HAP-1 (cell line): ENCODE results near the gene FMOD.
"Not testable (repeated sequence)": the region's sequence is repeated elsewhere in the genome, so short reads cannot be mapped to it uniquely, and the experiment has no call there.

Source experiments
- DNase-seq, 2 experiments: peaks; one replicate each; pipeline ENCODE4 v3.0.0-alpha.2; 2016 to 2020; ENCODE audit warnings: low spot score in 2 of 2
- H3K27me3 ChIP-seq: fragments of 250-450 bp; sonication (Bioruptor Pico); 2 replicates; pipeline ENCODE4 v1.5.1; 2020; ENCODE audit warnings: low read depth, mild to moderate bottlenecking, moderate library complexity
- H3K36me3 ChIP-seq: fragments of 250-450 bp; sonication (Bioruptor Pico); replicated peaks from 2 replicates; pipeline ENCODE4 v1.5.1; 2020; ENCODE audit warnings: mild to moderate bottlenecking
- H3K4me1 ChIP-seq: fragments of 250-450 bp; sonication (Bioruptor Pico); 2 replicates; pipeline ENCODE4 v1.5.1; 2020; ENCODE audit warnings: mild to moderate bottlenecking
- H3K4me3 ChIP-seq: fragments of 250-450 bp; sonication (Bioruptor Pico); 2 replicates; pipeline ENCODE4 v1.5.1; 2020; ENCODE audit warnings: mild to moderate bottlenecking, moderate library complexity
- H3K9me3 ChIP-seq: fragments of 250-450 bp; sonication (Bioruptor Pico); 2 replicates; pipeline ENCODE4 v1.5.1; 2020; ENCODE audit warnings: mild to moderate bottlenecking, moderate library complexity
- in situ Hi-C: fragments of 300-500 bp; cut with MboI; formaldehyde crosslinking; loops from 3 replicates; pipeline ENCODE4 v1.14.3; 2020; ENCODE audit warnings: low sequenced_read_pairs, inconsistent platforms, mixed read lengths

Gene FMOD

DNA sequence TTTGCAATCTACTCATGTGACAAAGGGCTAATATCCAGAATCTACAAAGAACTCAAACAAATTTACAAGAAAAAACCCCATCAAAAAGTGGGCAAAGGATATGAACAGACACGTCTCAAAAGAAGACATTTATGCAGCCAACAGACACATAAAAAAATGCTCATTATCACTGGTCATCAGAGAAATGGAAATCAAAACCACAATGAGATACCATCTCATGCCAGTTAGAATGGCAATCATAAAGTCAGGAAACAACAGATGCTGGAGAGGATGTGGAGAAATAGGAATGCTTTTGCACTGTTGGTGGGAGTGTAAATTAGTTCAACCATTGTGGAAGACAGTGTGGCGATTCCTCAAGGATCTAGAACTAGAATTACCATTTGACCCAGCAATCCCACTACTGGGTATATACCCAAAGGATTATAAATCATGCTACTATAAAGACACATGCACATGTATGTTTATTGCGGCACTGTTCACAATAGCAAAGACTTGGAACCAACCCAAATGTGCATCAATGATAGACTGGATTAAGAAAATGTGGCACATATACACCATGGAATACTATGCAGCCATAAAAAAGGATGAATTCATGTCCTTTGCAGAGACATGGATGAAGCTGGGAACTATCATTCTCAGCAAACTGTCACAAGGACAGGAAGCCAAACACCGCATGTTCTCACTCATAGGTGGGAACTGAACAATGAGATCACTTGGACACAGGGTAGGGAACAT, 36.7 kb downstream of the FMOD start:
- H3K4me3 ChIP-seq, DNase-seq, H3K36me3 ChIP-seq, H3K27me3 ChIP-seq, H3K4me1 ChIP-seq, H3K9me3 ChIP-seq, in situ Hi-C loops: not testable (repeated sequence)

DNA sequence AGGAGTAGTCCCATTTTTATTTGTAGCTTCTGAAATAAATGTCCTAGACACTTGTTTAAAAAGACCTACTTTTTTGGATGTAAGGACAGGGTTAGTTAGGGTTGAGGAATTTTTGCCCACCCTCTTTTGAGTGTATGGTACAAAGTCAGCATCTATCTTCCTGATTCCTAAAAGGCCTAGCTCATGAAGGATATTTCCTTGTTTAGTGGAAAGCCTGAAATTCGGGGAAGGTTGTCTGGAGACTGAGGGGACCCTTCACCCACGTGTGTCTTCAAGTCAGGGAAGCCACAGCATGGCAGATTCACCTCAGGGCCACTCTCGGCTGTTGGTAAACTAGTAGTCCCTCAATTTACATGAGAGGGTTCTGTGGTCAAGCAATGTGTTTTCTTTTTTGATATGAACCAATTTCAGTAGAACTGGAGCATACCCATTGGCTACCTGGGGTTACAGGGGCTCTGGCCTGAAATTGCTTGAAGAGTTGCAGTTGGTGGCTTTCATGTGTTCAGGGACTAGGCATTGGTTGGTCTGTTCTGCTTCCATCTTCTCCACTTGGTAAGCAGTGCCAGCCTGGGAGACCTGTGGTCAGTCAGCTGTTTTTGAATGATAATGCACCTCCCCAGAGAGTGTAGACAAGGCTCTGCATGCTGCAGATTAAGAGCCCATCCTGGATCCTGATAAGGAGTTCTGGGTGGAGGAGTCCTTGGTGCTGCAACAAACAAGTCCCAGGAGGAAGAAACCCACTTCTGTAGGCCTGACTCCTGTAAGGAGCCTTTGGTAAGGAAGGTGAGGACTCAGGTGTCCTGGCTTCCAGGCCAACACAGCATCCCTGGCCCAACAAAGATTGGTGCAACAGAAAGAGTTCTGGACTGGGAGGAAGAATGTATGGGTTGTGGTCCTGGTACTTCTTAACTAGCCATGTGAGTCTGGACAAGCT, 39.3 kb downstream of the FMOD start:
- H3K36me3 ChIP-seq, result peaks cover 10% of the 10 kb centered on the region
- H3K4me3 ChIP-seq, result no peak overlapping the region
- no peak for DNase-seq
- in situ Hi-C loops, result no loop called here
- no peaks in the 10 kb centered on the region for H3K27me3 ChIP-seq
- H3K9me3 ChIP-seq, result no peaks in the 10 kb centered on the region
- peaks cover 26% of the 10 kb centered on the region for H3K4me1 ChIP-seq

DNA sequence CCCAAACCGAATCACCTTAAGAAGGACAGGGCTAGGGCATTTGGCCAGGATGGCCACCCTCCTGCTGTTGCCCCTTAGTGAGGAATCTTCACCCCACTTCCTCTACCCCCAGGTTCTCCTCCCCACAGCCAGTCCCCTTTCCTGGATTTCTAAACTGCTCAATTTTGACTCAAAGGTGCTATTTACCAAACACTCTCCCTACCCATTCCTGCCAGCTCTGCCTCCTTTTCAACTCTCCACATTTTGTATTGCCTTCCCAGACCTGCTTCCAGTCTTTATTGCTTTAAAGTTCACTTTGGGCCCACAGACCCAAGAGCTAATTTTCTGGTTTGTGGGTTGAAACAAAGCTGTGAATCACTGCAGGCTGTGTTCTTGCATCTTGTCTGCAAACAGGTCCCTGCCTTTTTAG, 42.0 kb downstream of the FMOD start:
- no peak for DNase-seq
- Histone ChIP-seq H3K36me3 (peaks cover 11% of the 10 kb centered on the region), H3K27me3 (no peaks in the 10 kb centered on the region), H3K4me1 (peaks cover 35% of the 10 kb centered on the region), H3K9me3 (no peaks in the 10 kb centered on the region), H3K4me3 (no peak overlapping the region)
- in situ Hi-C loops, result no loop called here

DNA sequence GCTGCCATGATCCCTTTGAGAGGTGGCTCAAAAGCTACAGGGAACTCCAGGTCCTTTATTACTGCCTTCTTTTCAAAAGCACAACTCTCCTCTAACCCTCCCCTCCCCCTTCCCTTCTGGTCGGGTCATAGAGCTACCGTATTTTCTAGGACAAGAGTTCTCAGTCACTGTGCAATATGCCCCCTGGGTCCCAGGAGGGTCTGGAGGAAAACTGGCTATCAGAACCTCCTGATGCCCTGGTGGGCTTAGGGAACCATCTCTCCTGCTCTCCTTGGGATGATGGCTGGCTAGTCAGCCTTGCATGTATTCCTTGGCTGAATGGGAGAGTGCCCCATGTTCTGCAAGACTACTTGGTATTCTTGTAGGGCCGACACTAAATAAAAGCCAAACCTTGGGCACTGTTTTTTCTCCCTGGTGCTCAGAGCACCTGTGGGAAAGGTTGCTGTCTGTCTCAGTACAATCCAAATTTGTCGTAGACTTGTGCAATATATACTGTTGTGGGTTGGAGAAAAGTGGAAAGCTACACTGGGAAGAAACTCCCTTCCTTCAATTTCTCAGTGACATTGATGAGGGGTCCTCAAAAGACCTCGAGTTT, 42.5 kb downstream of the FMOD start:
- in situ Hi-C loops, result no loop called here
- H3K4me1 ChIP-seq, result peaks cover 35% of the 10 kb centered on the region
- no peaks in the 10 kb centered on the region for H3K9me3 ChIP-seq
- H3K27me3 ChIP-seq, result no peaks in the 10 kb centered on the region
- H3K4me3 ChIP-seq, result peak overlapping the region; percentile 7
- peaks cover 11% of the 10 kb centered on the region for H3K36me3 ChIP-seq
- peak; percentile 43 to 59 for DNase-seq

DNA sequence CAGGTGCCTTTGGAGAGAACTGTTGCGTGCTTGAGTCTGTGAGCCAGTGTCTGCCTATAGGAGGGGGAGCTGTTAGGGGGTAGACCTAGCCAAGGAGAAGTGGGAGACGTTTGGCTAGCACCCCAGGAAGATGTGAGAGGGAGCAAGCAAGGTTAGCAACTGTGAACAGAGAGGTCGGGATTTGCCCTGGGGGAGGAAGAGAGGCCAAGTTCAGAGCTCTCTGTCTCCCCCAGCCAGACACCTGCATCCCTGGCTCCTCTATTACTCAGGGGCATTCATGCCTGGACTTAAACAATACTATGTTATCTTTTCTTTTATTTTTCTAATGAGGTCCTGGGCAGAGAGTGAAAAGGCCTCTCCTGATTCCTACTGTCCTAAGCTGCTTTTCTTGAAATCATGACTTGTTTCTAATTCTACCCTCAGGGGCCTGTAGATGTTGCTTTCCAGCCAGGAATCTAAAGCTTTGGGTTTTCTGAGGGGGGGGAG, 43.2 kb downstream of the FMOD start:
- Histone ChIP-seq H3K36me3 (peaks cover 11% of the 10 kb centered on the region), H3K27me3 (no peaks in the 10 kb centered on the region), H3K4me1 (peaks cover 35% of the 10 kb centered on the region), H3K4me3 (peak overlapping the region; percentile 93), H3K9me3 (no peaks in the 10 kb centered on the region)
- in situ Hi-C loops, result no loop called here
- peak; percentile 88 to 96 for DNase-seq

DNA sequence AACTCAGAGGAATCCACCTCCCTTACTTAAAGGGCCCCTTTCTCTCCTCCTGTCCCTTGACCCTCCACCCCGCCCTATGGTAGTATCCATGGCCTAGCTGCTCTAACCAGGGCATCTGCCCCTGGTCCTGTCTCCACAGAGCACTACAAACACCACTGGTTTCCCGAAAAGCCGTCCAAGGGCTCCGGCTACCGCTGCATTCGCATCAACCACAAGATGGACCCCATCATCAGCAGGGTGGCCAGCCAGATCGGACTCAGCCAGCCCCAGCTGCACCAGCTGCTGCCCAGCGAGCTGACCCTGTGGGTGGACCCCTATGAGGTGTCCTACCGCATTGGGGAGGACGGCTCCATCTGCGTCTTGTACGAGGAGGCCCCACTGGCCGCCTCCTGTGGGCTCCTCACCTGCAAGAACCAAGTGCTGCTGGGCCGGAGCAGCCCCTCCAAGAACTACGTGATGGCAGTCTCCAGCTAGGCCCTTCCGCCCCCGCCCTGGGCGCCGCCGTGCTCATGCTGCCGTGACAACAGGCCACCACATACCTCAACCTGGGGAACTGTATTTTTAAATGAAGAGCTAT, 43.9 kb downstream of the FMOD start:
- H3K36me3 ChIP-seq, result peaks cover 11% of the 10 kb centered on the region
- no peaks in the 10 kb centered on the region for H3K9me3 ChIP-seq
- peak in 1 of 2 experiments; percentile 56 for DNase-seq
- H3K4me1 ChIP-seq, result peaks cover 35% of the 10 kb centered on the region
- H3K27me3 ChIP-seq, result no peaks in the 10 kb centered on the region
- in situ Hi-C loops, result no loop called here
- H3K4me3 ChIP-seq, result peak overlapping the region; percentile 93

DNA sequence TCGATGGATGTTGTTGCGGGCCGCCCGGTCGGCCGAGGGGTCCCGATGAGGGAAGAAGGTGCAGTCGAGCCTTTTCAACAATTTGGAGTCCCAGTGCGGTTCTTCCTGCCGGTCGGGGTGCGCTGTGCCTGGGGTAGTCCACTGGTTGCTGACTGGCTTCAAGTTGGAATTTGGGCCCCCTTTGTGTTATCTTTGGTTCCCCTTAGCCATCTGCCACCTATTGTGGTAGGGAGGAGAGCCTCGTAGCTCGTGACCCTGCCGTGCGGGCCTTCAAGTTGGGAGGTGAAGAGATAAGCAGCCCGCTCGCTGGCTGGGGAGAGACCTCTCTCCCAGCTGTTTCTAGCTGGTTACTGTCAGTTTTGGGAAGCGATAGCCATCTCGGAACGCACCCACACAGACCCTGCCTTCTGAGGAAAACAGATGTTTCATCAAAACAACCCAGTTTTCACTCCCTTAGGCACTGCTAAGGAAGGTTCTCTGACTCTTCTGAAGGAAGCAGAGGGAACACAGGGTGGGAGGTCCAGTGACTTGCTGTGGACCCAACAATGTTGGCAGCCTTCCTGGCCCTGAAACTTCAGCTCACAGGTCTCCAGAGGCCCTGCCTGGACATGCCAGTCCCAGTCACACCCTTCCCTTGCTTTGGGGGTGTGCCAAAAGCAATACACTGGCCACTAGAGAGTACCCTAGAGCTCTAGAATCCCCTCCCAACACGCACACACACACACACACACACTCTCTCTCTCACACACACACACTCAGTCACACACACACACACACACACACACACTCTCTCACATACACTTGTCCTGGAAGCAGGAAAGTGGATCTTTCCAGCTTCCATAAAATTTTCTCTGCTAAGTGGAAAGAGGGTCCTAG, 44.6 kb downstream of the FMOD start:
- Histone ChIP-seq H3K4me3 (peak overlapping the region; percentile 93), H3K9me3 (no peaks in the 10 kb centered on the region), H3K4me1 (peaks cover 35% of the 10 kb centered on the region), H3K36me3 (peaks cover 11% of the 10 kb centered on the region), H3K27me3 (no peaks in the 10 kb centered on the region)
- in situ Hi-C loops, result no loop called here
- peak; percentile 78 to 86 for DNase-seq

DNA sequence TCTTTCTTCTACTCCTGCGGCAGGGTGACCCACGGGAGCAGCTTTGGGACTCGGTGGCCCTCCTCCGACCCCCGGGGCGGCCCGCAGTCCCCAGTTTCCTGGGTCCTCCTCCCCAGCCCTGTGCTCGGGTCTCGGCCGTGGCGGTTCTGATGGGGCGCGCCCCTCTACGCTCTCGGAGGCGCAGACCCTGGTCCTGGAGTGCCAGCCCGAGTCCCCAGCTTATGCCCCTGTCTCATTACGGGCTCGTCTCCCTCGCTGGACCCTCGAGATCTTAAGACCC, 45.2 kb downstream of the FMOD start:
- H3K4me3 ChIP-seq, result peak overlapping the region; percentile 93
- peaks cover 35% of the 10 kb centered on the region for H3K4me1 ChIP-seq
- no peak for DNase-seq
- H3K36me3 ChIP-seq, result peaks cover 11% of the 10 kb centered on the region
- no peaks in the 10 kb centered on the region for H3K27me3 ChIP-seq
- no peaks in the 10 kb centered on the region for H3K9me3 ChIP-seq
- in situ Hi-C loops, result no loop called here

DNA sequence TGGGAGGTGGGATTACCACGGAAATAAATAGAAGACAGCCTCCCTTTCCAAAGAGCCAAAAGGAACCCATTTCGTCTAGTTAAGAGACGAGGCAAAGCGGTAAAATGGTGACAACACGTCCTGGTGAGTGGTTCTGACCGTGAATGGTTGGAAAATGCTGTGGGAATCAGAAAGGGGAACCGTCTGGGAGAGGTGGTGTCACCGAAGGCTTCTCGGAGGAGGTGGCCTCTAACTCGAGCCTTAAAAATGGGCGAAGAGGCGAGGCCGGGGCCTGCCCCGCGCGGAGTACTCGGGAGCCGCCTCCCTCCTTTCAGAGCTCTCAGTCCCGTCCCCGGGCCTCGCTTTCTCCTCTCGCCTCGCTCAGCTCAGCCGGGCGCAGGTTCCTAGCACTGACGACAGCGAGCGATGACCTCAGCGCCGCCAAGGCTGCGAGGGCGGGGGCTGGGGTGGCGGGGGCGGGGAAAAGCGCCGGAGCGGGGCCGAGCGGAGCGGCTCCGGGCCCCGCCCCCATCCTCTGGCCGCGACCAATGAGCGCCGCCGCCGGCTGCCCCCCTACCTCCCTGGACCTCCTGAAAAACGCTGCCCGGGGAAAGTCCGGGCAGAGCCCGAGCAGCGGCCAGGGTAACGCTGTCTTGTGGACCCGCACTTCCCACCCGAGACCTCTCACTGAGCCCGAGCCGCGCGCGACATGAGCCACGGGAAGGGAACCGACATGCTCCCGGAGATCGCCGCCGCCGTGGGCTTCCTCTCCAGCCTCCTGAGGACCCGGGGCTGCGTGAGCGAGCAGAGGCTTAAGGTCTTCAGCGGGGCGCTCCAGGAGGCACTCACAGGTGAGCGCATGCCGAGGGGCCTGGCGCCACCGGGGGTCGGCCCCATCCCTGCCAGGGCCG, 45.8 kb downstream of the FMOD start, which contains the start of gene BTG2:
Gene BTG2 (plus strand): TSS at position 601 of the 890 bp plus-strand sequence. CDS start 88 bp downstream, at position 689.
- peak; percentile 84 to 93 for DNase-seq
- H3K36me3 ChIP-seq, result peaks cover 11% of the 10 kb centered on the region
- peak within 1 kb of the TSS; percentile 93 for H3K4me3 ChIP-seq
- peaks cover 35% of the 10 kb centered on the region for H3K4me1 ChIP-seq
- in situ Hi-C loops, result no loop called here
- H3K27me3 ChIP-seq, result no peaks in the 10 kb centered on the region
- no peaks in the 10 kb centered on the region for H3K9me3 ChIP-seq

DNA sequence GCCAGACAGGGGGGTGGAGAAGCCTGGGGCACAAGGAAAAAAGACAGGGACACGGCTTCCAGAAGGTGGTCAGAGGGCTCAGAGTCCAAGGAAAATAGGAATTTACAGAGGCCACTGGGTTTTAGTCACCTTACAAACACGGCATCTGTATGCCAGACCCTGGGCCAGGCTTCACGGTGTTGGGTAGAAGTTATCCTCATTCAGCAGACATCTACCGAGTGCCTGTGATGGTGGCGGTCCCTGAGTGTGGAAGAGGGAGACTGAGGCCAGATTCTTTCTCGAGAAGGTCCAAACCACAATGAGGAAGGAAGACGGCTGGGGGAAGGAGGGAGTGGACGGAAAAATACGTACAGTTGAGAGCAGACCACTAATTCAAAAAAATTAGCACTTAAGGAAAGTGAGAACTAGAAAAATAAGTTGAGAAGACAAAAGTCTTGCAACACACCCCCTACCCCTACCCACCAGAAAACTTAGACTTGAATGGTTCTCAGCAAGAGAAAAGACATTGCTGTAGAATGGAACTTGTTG, 46.5 kb downstream of the FMOD start:
- Histone ChIP-seq H3K9me3 (no peaks in the 10 kb centered on the region), H3K4me3 (peak overlapping the region; percentile 93), H3K36me3 (peaks cover 11% of the 10 kb centered on the region), H3K4me1 (peaks cover 32% of the 10 kb centered on the region), H3K27me3 (no peaks in the 10 kb centered on the region)
- in situ Hi-C loops, result no loop called here
- DNase-seq, result no peak

DNA sequence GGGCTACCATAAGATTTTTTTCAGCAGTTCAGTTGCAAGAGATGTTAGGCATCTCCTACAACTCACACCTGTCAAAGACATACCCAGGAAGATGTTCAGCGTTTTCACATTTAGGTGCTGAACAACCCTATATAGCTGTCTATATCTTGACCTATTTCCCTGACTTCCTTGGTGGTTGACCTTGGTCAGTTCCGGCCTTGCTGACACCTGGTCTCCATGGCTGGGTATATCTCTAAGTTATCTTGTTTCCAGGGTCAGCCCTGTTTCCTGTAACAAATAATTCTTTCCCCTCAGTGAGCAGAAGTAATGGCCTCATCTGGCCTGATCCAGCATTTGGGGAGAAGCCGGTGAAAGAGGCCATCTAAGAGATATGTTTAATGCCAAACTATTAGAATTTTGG, 48.0 kb downstream of the FMOD start:
- Histone ChIP-seq H3K27me3 (no peaks in the 10 kb centered on the region), H3K36me3 (peaks cover 11% of the 10 kb centered on the region), H3K9me3 (no peaks in the 10 kb centered on the region), H3K4me1 (peaks cover 18% of the 10 kb centered on the region), H3K4me3 (no peak overlapping the region)
- DNase-seq, result no peak
- in situ Hi-C loops, result no loop called here

DNA sequence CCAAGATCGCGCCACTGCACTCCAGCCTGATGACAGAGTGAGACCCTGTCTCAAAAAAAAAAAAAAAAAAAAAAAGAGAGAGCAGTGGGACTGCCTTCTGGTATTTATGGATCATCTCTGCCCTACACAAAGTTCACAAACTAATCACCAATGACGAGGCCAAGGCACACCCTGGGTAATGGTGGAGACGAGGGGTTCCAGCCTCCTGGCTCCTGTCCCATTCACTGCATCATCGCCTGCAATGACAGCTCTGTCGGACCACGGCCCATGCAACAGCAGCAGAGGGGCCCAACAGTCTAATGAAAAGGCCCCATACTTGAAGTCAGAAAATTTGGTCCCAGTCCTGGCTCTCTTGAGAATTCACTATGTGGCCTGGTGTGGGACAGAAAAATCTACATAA, 48.5 kb downstream of the FMOD start:
- in situ Hi-C loops, result no loop called here
- Histone ChIP-seq H3K36me3 (peaks cover 11% of the 10 kb centered on the region), H3K4me1 (peaks cover 17% of the 10 kb centered on the region), H3K4me3 (no peak overlapping the region), H3K9me3 (no peaks in the 10 kb centered on the region), H3K27me3 (no peaks in the 10 kb centered on the region)
- no peak for DNase-seq
